GM23338 (cell line): ENCODE measurements around the gene PTPRS. TPM values are rescaled to one million over a fixed set of nuclear protein-coding genes. Genes with fewer than 3 reads are reported as not detected.

Experiments used
- ATAC-seq: fragments of 200-7000 bp; cut with Tn5 transposase; 3 replicates; pipeline ENCODE4 v1.9.1; 2020
- DNase-seq: peaks from one replicate; pipeline ENCODE4 v3.0.0-alpha.2; 2015; ENCODE audit warnings: low spot score
- H2AFZ ChIP-seq: fragments of 200-600 bp; sonication (generic); 2 replicates; pipeline ENCODE4 v1.8.0; 2016; ENCODE audit warnings: antibody characterized with exemption, mild to moderate bottlenecking, moderate library complexity
- H3F3A ChIP-seq: fragments of 200-600 bp; sonication (generic); replicated peaks from 2 replicates; pipeline ENCODE4 v1.8.0; 2017; ENCODE audit warnings: antibody characterized with exemption, mixed run types, low read depth
- H3K27ac ChIP-seq: fragments of 200-600 bp; sonication (generic); 2 replicates; pipeline ENCODE4 v1.6.1; 2016; ENCODE audit warnings: low read depth
- H3K27me3 ChIP-seq: fragments of 200-600 bp; sonication (generic); 2 replicates; pipeline ENCODE4 v1.8.0; 2016; ENCODE audit warnings: mild to moderate bottlenecking, mixed run types, moderate library complexity; ENCODE audit not compliant: insufficient read depth
- H3K36me3 ChIP-seq: fragments of 200-600 bp; sonication (generic); 2 replicates; pipeline ENCODE4 v1.8.0; 2016; ENCODE audit warnings: mild to moderate bottlenecking; ENCODE audit not compliant: insufficient read depth
- H3K4me1 ChIP-seq: fragments of 200-600 bp; sonication (generic); 2 replicates; pipeline ENCODE4 v1.8.0; 2016; ENCODE audit warnings: mild to moderate bottlenecking, moderate library complexity; ENCODE audit not compliant: insufficient read depth
- H3K4me2 ChIP-seq: fragments of 200-600 bp; sonication (generic); 2 replicates; pipeline ENCODE4 v1.7.1; 2017; ENCODE audit warnings: mixed run types
- H3K4me3 ChIP-seq: fragments of 200-600 bp; sonication (generic); 2 replicates; pipeline ENCODE4 v1.6.1; 2016; ENCODE audit warnings: mixed run types
- H3K79me2 ChIP-seq: fragments of 200-600 bp; sonication (generic); replicated peaks from 2 replicates; pipeline ENCODE4 v1.8.0; 2017; ENCODE audit warnings: mild to moderate bottlenecking; ENCODE audit not compliant: insufficient read depth
- H3K9me2 ChIP-seq: fragments of 200-600 bp; sonication (generic); 2 replicates; pipeline ENCODE4 v1.8.0; 2017; ENCODE audit not compliant: insufficient read depth
- H4K20me1 ChIP-seq: fragments of 200-600 bp; sonication (generic); replicated peaks from 2 replicates; pipeline ENCODE4 v1.8.0; 2017; ENCODE audit warnings: mild to moderate bottlenecking; ENCODE audit not compliant: insufficient read depth
- H3K27ac Mint-ChIP-seq: 2 replicates; pipeline ENCODE4 v1.8.0; 2020; ENCODE audit warnings: inconsistent platforms, mild to moderate bottlenecking, moderate library complexity, mixed read lengths
- H3K27me3 Mint-ChIP-seq: 3 replicates; pipeline ENCODE4 v1.8.0; 2022; ENCODE audit warnings: low read depth, mild to moderate bottlenecking, moderate library complexity, mixed read lengths, inconsistent platforms; ENCODE audit not compliant: insufficient read depth, poor library complexity
- H3K36me3 Mint-ChIP-seq: 3 replicates; pipeline ENCODE4 v1.8.0; 2021; ENCODE audit warnings: low read depth, mild to moderate bottlenecking, inconsistent platforms, moderate library complexity, mixed read lengths
- H3K4me1 Mint-ChIP-seq: 3 replicates; pipeline ENCODE4 v1.8.0; 2020; ENCODE audit warnings: mild to moderate bottlenecking, inconsistent platforms, mixed read lengths
- H3K4me3 Mint-ChIP-seq: 3 replicates; pipeline ENCODE4 v1.8.0; 2021; ENCODE audit warnings: moderate library complexity, mild to moderate bottlenecking, inconsistent platforms, mixed read lengths
- H3K9me3 Mint-ChIP-seq: 3 replicates; pipeline ENCODE4 v1.8.0; 2020; ENCODE audit warnings: moderate library complexity, mild to moderate bottlenecking, inconsistent platforms, mixed read lengths
- EZH2 ChIP-seq: fragments of 200-600 bp; sonication (generic); IDR thresholded peaks from one replicate; pipeline ENCODE4 v1.8.0; 2017; ENCODE audit warnings: antibody characterized with exemption, mild to moderate bottlenecking, low read depth; ENCODE audit not compliant: unreplicated experiment
- EZH2phosphoT487 ChIP-seq: fragments of 200-600 bp; sonication (generic); IDR thresholded peaks from one replicate; pipeline ENCODE4 v1.8.1; 2018; ENCODE audit warnings: antibody characterized with exemption; ENCODE audit not compliant: unreplicated experiment
- NANOG ChIP-seq: IDR thresholded peaks from 2 replicates; pipeline ENCODE4 v1.6.1; 2016; ENCODE audit warnings: antibody characterized with exemption, borderline replicate concordance
- POLR2AphosphoS5 ChIP-seq: IDR thresholded peaks from 2 replicates; pipeline ENCODE4 v1.6.1; 2016; ENCODE audit warnings: antibody characterized with exemption, low read depth
- STAT1 ChIP-seq: IDR thresholded peaks from one replicate; pipeline ENCODE4 v1.6.1; 2016; ENCODE audit warnings: antibody characterized with exemption; ENCODE audit not compliant: unreplicated experiment
- ZNF114 ChIP-seq: fragments of 250-450 bp; sonication (Bioruptor Pico); IDR thresholded peaks from 2 replicates; pipeline ENCODE4 v1.5.0; 2020; ENCODE audit warnings: mild to moderate bottlenecking, moderate library complexity
- polyA plus RNA-seq: library from polyadenylated mRNA; unstranded; fragments of >200 nt; fragmentation: Nextera tagmentation; extraction: Ambion mirVana; gene quantifications from 2 replicates; pipeline ENCODE4 v1.2.1, GENCODE V29; 2016
- total RNA-seq: library from RNA; depleted of rRNA; stranded (reverse); fragments of >200 nt; shearing (Covaris generic); gene quantifications from 2 replicates; pipeline ENCODE4 v1.2.3, GENCODE V29; 2014
- TF ChIP-seq, protein P1 (sequence below): fragments of 250-450 bp; sonication (Bioruptor Pico); IDR thresholded peaks from 2 replicates; pipeline ENCODE4 v1.5.0; 2020; ENCODE audit warnings: mild to moderate bottlenecking, moderate library complexity
- TF ChIP-seq, protein P2 (sequence below): IDR thresholded peaks from 2 replicates; pipeline ENCODE4 v1.6.1; 2016; ENCODE audit warnings: antibody characterized with exemption

The PTPRS gene
- total and polyA plus RNA-seq, 2 experiments from 2014 or later = 20.7 to 290 TPM

DNA sequence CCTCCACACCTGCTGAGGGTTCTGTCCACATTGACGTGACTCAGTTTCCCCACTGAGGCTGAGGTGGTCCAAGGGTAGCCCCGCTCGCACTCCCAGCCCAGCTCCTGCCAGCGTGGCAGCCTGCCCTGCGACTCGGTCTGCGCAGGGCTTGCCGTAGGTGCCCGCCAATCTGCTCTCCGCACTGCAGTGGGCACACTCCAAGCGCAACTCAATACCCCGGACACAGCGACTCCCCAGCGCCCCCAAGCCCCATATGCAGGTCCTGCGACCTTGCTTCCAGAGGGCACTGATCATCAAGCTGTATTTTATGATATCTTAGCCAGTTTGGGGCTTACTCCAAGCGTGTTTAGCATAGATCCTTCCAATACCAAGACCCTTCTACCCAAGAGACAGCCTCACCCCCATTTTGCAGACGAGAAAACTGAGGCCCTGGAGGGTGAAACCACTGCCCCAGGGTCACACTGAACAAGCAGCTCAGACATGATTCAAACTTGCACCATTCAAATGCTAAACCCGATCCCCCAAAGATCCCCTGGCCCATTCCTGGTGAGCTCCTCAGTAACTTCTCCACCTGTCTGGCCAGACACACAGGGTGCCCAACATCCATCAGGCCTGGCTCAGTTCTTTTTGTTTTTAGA is 13.5 kb downstream of the PTPRS start (continued):
- TF ChIP-seq, protein P1, sequence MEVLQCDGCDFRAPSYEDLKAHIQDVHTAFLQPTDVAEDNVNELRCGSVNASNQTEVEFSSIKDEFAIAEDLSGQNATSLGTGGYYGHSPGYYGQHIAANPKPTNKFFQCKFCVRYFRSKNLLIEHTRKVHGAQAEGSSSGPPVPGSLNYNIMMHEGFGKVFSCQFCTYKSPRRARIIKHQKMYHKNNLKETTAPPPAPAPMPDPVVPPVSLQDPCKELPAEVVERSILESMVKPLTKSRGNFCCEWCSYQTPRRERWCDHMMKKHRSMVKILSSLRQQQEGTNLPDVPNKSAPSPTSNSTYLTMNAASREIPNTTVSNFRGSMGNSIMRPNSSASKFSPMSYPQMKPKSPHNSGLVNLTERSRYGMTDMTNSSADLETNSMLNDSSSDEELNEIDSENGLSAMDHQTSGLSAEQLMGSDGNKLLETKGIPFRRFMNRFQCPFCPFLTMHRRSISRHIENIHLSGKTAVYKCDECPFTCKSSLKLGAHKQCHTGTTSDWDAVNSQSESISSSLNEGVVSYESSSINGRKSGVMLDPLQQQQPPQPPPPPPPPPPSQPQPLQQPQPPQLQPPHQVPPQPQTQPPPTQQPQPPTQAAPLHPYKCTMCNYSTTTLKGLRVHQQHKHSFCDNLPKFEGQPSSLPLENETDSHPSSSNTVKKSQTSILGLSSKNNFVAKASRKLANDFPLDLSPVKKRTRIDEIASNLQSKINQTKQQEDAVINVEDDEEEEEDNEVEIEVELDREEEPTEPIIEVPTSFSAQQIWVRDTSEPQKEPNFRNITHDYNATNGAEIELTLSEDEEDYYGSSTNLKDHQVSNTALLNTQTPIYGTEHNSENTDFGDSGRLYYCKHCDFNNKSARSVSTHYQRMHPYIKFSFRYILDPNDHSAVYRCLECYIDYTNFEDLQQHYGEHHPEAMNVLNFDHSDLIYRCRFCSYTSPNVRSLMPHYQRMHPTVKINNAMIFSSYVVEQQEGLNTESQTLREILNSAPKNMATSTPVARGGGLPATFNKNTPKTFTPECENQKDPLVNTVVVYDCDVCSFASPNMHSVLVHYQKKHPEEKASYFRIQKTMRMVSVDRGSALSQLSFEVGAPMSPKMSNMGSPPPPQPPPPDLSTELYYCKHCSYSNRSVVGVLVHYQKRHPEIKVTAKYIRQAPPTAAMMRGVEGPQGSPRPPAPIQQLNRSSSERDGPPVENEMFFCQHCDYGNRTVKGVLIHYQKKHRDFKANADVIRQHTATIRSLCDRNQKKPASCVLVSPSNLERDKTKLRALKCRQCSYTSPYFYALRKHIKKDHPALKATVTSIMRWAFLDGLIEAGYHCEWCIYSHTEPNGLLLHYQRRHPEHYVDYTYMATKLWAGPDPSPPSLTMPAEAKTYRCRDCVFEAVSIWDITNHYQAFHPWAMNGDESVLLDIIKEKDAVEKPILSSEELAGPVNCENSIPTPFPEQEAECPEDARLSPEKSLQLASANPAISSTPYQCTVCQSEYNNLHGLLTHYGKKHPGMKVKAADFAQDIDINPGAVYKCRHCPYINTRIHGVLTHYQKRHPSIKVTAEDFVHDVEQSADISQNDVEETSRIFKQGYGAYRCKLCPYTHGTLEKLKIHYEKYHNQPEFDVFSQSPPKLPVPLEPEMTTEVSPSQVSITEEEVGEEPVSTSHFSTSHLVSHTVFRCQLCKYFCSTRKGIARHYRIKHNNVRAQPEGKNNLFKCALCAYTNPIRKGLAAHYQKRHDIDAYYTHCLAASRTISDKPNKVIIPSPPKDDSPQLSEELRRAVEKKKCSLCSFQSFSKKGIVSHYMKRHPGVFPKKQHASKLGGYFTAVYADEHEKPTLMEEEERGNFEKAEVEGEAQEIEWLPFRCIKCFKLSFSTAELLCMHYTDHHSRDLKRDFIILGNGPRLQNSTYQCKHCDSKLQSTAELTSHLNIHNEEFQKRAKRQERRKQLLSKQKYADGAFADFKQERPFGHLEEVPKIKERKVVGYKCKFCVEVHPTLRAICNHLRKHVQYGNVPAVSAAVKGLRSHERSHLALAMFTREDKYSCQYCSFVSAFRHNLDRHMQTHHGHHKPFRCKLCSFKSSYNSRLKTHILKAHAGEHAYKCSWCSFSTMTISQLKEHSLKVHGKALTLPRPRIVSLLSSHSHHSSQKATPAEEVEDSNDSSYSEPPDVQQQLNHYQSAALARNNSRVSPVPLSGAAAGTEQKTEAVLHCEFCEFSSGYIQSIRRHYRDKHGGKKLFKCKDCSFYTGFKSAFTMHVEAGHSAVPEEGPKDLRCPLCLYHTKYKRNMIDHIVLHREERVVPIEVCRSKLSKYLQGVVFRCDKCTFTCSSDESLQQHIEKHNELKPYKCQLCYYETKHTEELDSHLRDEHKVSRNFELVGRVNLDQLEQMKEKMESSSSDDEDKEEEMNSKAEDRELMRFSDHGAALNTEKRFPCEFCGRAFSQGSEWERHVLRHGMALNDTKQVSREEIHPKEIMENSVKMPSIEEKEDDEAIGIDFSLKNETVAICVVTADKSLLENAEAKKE (CRISPR knock-in tag) = no peak

DNA sequence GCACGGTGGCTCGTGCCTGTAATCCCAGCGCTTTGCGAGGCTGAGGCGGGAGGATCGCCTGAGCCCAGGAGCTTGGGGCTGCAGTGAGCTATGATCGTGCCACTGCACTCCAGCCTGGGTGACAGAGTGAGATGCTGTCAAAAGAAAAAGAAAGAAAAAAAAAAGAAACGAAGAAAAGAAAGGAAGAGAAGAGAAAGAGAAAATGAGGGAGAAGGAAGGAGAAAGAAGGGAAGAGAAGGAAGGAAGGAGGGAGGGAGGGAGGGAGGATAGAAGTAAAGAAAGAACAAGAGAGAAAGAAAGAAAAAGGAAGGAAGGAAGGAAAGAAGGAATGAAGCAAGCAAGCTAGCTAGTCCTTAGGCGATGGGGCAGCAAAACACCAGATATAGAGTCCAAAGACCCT is 14.1 kb downstream of the PTPRS start:
- Mint-ChIP-seq H3K27me3 (peaks cover 4% of the 10 kb centered on the region), H3K27ac (no peak overlapping the region), H3K9me3 (no peaks in the 10 kb centered on the region), H3K4me1 (peaks cover 10% of the 10 kb centered on the region), H3K4me3 (no peak overlapping the region), H3K36me3 (peaks cover 30% of the 10 kb centered on the region)
- Histone ChIP-seq H3F3A (no peaks in the 10 kb centered on the region), H3K27ac (0 out of 2 replicates have a peak overlapping the region, but pooled peaks have one; percentile 73), H3K79me2 (peaks cover 96% of the 10 kb centered on the region), H3K9me2 (no peaks in the 10 kb centered on the region), H3K4me2 (no peak overlapping the region), H2AFZ (no peak overlapping the region), H3K27me3 (no peaks in the 10 kb centered on the region), H4K20me1 (peaks cover 62% of the 10 kb centered on the region), H3K4me1 (no peaks in the 10 kb centered on the region), H3K4me3 (no peak overlapping the region), H3K36me3 (no peaks in the 10 kb centered on the region)
- DNase-seq (no peak), ATAC-seq (no peak)
- no peak for TF ChIP-seq ZNF114 (CRISPR knock-in tag)
- no peak for TF ChIP-seq POLR2AphosphoS5
- TF ChIP-seq, protein P1 (CRISPR knock-in tag) = no peak
- TF ChIP-seq NANOG = no peak
- TF ChIP-seq STAT1 = no peak
- no peak for TF ChIP-seq EZH2phosphoT487
- no peak for TF ChIP-seq EZH2
- TF ChIP-seq, protein P2, sequence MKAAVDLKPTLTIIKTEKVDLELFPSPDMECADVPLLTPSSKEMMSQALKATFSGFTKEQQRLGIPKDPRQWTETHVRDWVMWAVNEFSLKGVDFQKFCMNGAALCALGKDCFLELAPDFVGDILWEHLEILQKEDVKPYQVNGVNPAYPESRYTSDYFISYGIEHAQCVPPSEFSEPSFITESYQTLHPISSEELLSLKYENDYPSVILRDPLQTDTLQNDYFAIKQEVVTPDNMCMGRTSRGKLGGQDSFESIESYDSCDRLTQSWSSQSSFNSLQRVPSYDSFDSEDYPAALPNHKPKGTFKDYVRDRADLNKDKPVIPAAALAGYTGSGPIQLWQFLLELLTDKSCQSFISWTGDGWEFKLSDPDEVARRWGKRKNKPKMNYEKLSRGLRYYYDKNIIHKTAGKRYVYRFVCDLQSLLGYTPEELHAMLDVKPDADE = no peak
